HPDE6-E6E7 (cell line): ENCODE results near the gene GSTM2.

Experiments used
- DNase-seq: peaks from one replicate; pipeline ENCODE4 v3.0.0; 2011; ENCODE audit warnings: missing footprints; ENCODE audit errors: extremely low spot score

The GSTM2 gene

DNA sequence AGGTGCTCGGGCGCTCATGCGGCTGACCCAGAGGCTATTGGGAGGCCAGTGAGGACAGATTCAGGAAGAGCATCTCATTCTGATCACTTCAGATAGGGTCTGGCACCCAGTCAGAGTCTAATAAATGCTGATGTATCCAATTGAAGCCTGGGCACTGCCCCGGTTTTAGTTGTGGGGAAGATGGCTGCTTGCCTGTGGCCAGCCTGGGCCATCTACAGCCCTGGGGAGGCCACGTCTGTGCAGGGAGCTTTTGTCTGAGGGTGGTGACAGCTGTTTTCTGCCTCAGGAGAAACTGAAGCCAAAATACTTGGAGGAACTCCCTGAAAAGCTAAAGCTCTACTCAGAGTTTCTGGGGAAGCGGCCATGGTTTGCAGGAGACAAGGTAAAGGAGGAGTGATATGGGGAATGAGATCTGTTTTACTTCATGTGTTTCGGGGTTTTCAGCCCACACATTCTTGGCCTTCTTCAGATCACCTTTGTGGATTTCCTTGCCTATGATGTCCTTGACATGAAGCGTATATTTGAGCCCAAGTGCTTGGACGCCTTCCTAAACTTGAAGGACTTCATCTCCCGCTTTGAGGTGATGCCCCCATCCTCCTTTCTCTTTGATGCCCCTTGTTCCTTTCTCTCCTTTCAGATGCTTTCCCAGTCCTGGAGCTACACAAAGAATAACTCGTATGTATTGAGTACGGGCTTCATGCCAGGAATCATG, 47.0 kb downstream of the GSTM2 start:
- DNase-seq = no peak

DNA sequence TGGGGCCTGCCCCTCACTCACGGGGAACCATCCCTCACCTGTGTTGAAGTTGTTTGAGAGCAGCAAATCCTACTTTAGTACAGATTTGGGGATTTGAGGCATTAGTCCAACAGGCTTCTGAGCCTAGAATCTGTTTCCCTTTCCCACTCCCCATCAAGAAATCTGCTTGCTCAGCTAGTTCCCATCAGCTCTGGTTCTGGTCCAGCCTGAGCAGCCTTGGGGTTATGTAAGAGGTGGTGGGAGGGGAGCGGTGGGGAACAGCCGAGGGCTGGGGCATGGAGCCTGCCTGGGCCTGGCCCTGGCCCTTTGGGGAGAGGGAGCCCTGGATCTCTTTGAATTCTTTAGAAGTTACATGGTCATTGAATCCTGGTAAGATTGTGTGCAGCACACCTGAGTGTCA, 48.3 kb downstream of the GSTM2 start:
- no peak for DNase-seq

DNA sequence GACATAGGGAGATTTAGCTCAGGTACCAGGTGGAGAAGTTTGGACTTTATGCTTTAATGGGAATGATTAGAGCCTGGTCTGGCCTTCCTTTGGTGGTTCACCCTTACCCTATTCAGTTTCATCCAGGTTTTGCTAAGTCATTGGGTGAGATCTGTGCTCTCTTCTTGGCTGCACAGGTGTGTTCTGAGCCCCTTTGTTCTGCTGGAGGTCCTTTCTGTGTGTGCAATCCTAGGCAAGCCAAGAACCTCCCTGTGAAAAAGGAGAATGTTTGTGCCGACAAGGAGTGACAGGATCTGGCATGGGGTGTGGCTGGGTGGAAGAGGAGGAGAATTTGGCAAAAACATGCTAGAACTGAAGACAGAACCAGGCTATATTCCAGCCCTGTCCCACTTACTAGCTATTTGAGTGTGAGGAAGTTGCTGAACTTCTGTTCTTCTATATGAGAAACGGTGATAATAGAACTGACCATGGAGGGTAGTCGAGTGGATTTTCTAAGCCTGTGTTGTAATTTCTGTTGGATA, 48.8 kb downstream of the GSTM2 start:
- DNase-seq = no peak

- no peak for DNase-seq
These were observed 49.9 kb downstream of the GSTM2 start for GRCh38 chr1:109717729-109718128.

DNA sequence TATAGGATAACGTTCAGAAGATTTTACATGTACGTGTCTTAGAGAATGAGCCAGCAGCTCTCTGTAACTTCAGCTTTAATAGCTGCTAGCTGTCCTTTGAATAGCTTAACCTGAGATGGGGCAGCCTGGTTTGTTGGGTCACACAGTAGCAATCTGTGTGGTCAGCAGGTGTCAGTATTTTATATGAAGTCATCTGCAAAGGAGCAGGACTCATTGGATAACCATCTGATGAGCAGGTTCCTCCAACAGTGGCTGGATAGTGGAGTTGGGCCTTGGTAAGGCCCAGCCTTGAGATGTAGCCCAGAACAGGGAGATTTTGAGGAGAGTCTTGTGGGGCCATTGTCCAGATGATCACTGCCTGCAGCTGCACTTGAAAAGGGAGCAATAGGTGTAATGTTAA, 50.6 kb downstream of the GSTM2 start:
- peak; percentile 13 for DNase-seq

DNA sequence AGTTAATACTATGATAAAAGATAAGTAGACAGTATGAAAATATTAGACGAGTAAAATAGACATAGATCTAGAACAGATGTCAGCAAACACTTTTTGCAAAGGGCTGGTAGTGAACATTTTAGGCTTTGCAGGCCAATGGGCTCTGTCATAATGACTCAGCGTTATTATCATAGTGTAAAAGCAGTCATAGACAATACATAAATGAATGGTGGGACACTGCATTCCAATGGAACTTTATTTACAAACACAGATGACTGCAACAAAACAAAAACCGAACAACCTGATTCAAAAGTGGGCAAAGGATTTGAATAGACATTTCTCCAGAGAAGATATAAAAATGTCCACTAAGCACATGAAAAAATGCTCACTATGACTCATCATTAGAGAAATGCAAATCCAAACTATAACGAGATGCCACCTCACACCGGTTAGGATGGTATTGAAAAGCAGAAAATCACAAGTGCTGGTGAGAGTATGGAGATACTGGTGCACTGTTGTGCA, 51.5 kb downstream of the GSTM2 start:
- no peak for DNase-seq

- no peak for DNase-seq
These were observed 53.2 kb downstream of the GSTM2 start for GRCh38 chr1:109721042-109721441.

DNA sequence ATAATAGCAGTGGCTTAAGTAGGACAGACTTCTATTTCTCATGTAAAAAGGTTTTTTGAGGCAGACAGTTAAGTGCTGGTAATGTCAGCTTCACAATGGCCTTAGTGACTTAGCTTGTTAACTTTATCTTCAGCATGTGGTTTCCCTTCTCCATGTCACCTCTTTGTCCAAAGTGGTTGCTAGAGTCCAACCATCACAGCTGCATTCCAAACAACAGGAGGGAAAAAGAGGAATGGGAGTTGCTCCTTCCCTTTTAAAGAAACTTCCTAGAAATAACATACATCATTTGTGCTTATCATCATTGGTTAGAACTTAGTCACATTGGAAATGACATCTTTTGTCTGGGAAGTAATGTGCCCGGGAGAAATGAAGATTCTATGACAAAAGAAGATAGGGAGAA, 54.1 kb downstream of the GSTM2 start:
- DNase-seq = no peak

DNA sequence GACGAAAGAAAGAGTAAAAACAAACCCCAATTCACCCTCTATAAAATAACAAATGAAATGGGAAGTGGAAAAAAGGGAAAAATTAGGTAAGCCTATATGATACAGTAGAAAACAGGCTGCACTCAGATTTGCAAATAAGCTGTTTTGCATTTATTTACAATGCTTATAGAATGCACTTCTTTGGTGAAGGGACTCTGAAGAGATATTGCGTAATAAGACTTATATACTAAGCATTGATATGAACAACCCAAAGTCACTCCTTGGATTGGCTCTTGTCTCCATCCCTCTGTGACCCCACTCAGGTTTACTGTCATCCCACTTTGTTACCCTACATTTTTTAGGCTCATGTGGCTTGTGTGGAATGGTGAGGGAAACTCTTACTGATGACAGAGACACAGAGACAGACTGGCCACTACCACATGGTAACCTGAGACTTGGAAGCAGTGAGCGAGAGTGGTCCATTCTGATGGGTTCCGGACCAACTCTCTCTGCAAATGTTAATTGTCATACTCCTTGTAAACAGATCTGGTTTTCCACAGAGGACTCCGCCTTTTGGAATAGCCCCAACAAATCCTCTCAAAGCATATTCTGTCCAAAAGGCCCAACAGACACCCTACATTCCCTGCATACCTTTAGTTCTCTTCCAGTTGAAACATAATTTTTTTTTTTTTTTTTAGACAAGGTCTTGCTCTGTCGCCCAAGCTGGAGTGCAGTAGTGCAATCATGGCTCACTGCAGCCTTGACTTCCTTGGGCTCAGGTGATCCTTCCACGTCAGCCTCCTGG, 55.2 kb downstream of the GSTM2 start:
- DNase-seq = no peak
